HEK293 (cell line): ENCODE measurements around the gene MAN1C1.
A peak's percentile ranks its signal among the peaks of the same experiment; 100 is the strongest.

Experiments used
- CTCF ChIA-PET: fragments of 350-600 bp; formaldehyde crosslinking; extraction: SDS; loops from one replicate; lab custom pipeline; 2021; ENCODE audit warnings: antibody characterized with exemption; lab: Yijun Ruan, JAX
- POLR2A ChIA-PET: fragments of 300-600 bp; formaldehyde crosslinking; extraction: SDS; loops from one replicate; lab custom pipeline; 2020; ENCODE audit warnings: antibody characterized with exemption, inconsistent platforms; lab: Yijun Ruan, JAX
- H3K27ac ChIP-seq: fragments of 200-500 bp; sonication (Bioruptor generic); 2 replicates; pipeline ENCODE4 v1.5.1; 2014; ENCODE audit warnings: low read depth, low read length, control low read depth, inconsistent platforms; ENCODE audit errors: extremely low read depth
- H3K36me3 ChIP-seq, 2 experiments: fragments of 200-500 bp in 1 of 2; sonication (Bioruptor generic) in 1 of 2; 1 replicate in 1 of 2; 2 replicates in 1 of 2; pipeline ENCODE4 v1.5.1; 2014 to 2017; ENCODE audit warnings: inconsistent platforms in 2 of 2, low read length in 2 of 2; ENCODE audit not compliant: control insufficient read depth in 2 of 2, insufficient read depth in 1 of 2
- H3K4me1 ChIP-seq: fragments of 200-500 bp; sonication (Bioruptor generic); 2 replicates; pipeline ENCODE4 v1.5.1; 2014; ENCODE audit warnings: mild to moderate bottlenecking, low read length, inconsistent platforms; ENCODE audit not compliant: control insufficient read depth, insufficient read depth
- H3K4me3 ChIP-seq: 2 replicates; pipeline ENCODE4 v1.5.1; 2011; ENCODE audit warnings: low read depth, mild to moderate bottlenecking, control low read depth, low read length, moderate library complexity
- H3K9me3 ChIP-seq: fragments of 200-500 bp; sonication (Bioruptor generic); 2 replicates; pipeline ENCODE4 v1.5.1; 2014; ENCODE audit warnings: low read depth, low read length, inconsistent platforms; ENCODE audit not compliant: control insufficient read depth, insufficient read depth
- HOXD13 ChIP-seq: sonication (generic); formaldehyde crosslinking; IDR thresholded peaks from 2 replicates; pipeline ENCODE4 v1.8.0; 2022; ENCODE audit warnings: missing genetic modification reagents, borderline replicate concordance
- PRDM6 ChIP-seq: fragments of 450-650 bp; formaldehyde crosslinking; IDR thresholded peaks from 2 replicates; pipeline ENCODE4 v1.5.1; 2017; ENCODE audit warnings: missing biosample characterization, missing genetic modification characterization
- ZFP37 ChIP-seq: fragments of 450-650 bp; formaldehyde crosslinking; IDR thresholded peaks from 2 replicates; pipeline ENCODE4 v1.5.1; 2016; ENCODE audit warnings: missing biosample characterization, missing genetic modification characterization
- ZNF274 ChIP-seq, 2 experiments: fragments of 200-500 bp in 1 of 2; fragments of 450-650 bp in 1 of 2; sonication (Bioruptor generic) in 1 of 2; formaldehyde crosslinking in 1 of 2; IDR thresholded peaks; 2 replicates each; pipeline versions ENCODE4 v1.5.1 to v1.6.1; 2014 to 2016; ENCODE audit warnings: borderline replicate concordance in 1 of 2, inconsistent platforms in 1 of 2, low read length in 1 of 2, missing biosample characterization in 1 of 2, missing genetic modification characterization in 1 of 2
- ZNF292 ChIP-seq: fragments of 450-650 bp; formaldehyde crosslinking; IDR thresholded peaks from 2 replicates; pipeline ENCODE4 v1.5.1; 2016; ENCODE audit warnings: low read depth, missing biosample characterization, missing genetic modification characterization, borderline replicate concordance
- ZNF48 ChIP-seq: fragments of 450-650 bp; formaldehyde crosslinking; IDR thresholded peaks from 2 replicates; pipeline ENCODE4 v1.5.1; 2016; ENCODE audit warnings: missing biosample characterization, missing genetic modification characterization
- ZNF501 ChIP-seq: fragments of 450-650 bp; formaldehyde crosslinking; IDR thresholded peaks from 2 replicates; pipeline ENCODE4 v1.5.1; 2016; ENCODE audit warnings: missing biosample characterization, missing genetic modification characterization
- ZNF621 ChIP-seq: fragments of 450-650 bp; formaldehyde crosslinking; IDR thresholded peaks from 2 replicates; pipeline ENCODE4 v1.5.1; 2017; ENCODE audit warnings: missing biosample characterization, missing genetic modification characterization
- ZNF623 ChIP-seq: fragments of 450-650 bp; formaldehyde crosslinking; IDR thresholded peaks from 2 replicates; pipeline ENCODE4 v1.5.1; 2016; ENCODE audit warnings: missing biosample characterization, missing genetic modification characterization
- ZNF777 ChIP-seq: fragments of 450-650 bp; formaldehyde crosslinking; IDR thresholded peaks from 2 replicates; pipeline ENCODE4 v1.5.1; 2017; ENCODE audit warnings: missing biosample characterization, missing genetic modification characterization, borderline replicate concordance
- TF ChIP-seq, protein P1 (sequence below): fragments of 450-650 bp; formaldehyde crosslinking; IDR thresholded peaks from 2 replicates; pipeline ENCODE4 v1.5.1; 2017; ENCODE audit warnings: missing biosample characterization, missing genetic modification characterization
- TF ChIP-seq, protein P2 (sequence below): fragments of 450-650 bp; formaldehyde crosslinking; IDR thresholded peaks from 2 replicates; pipeline ENCODE4 v1.5.1; 2016; ENCODE audit warnings: missing biosample characterization, missing genetic modification characterization
- TF ChIP-seq, protein P3 (sequence below): fragments of 450-650 bp; formaldehyde crosslinking; IDR thresholded peaks from 2 replicates; pipeline ENCODE4 v1.5.0; 2017; ENCODE audit warnings: missing biosample characterization, missing genetic modification characterization, borderline replicate concordance
- TF ChIP-seq, protein P4 (sequence below): fragments of 450-650 bp; formaldehyde crosslinking; IDR thresholded peaks from 2 replicates; pipeline ENCODE4 v1.5.1; 2016; ENCODE audit warnings: missing biosample characterization, missing genetic modification characterization

The MAN1C1 gene

DNA sequence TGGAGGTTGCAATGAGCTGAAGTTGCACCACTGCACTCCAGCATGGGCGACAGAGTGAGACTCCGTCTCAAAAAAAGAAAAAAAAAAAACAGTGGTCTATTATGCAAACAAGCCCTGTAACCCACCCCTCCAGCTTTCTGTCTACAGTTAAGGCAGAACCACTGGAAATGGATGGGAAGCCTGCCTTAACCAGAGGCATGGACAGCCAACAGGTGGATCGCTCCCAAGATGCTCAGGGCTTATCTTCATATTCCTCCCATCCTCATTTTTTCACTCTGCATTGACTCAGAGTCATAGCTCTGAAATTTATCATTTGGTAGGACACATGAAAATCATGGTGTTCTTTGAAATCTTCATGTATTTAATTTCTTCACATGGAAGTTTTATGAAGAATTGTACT lies 211.9 kb downstream of the MAN1C1 start (continued):
- TF ChIP-seq PRDM6 (tag by site-specific recombination) (no peak), ZFP37 (tag by site-specific recombination) (no peak), HOXD13 (CRISPR knock-in tag) (no peak), ZNF48 (no peak), ZNF621 (tag by site-specific recombination) (no peak), ZNF274 (IDR thresholded peaks at IDR 0.05; ENCODE audit: low read length) (no peak), ZNF274 (tag by site-specific recombination; IDR thresholded peaks at IDR 0.05; ENCODE audit: borderline replicate concordance) (no peak)
- TF ChIP-seq, protein P1, sequence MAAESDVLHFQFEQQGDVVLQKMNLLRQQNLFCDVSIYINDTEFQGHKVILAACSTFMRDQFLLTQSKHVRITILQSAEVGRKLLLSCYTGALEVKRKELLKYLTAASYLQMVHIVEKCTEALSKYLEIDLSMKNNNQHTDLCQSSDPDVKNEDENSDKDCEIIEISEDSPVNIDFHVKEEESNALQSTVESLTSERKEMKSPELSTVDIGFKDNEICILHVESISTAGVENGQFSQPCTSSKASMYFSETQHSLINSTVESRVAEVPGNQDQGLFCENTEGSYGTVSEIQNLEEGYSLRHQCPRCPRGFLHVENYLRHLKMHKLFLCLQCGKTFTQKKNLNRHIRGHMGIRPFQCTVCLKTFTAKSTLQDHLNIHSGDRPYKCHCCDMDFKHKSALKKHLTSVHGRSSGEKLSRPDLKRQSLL (tag by site-specific recombination): no peak

DNA sequence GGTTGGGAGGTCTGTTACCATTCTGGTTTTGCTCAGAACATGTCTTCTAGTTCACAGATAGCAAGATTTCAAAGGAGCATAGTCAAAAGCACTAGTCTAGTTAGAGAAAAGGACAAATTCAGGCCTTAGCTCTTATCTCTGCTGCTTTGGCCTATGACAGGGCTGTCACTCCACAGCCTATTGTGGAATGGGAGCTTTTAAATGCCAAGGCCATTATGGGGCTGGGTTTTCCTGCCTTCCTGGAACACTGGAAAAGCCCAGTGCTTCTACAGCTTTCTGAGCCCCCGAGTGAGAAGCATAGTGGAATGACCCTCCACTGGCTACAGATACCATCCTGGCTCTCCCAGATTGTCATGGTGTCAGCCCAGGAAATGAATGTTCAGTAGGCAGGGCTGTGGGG lies 212.5 kb downstream of the MAN1C1 start:
- Histone ChIP-seq H3K4me3 (no peak overlapping the region), H3K4me1 (no peaks in the 10 kb centered on the region), H3K36me3 (peaks cover 19 to 96% of the 10 kb centered on the region in 2 experiments), H3K9me3 (no peaks in the 10 kb centered on the region), H3K27ac (no peak overlapping the region)
- ChIA-PET POLR2A (interaction anchor here (1.3 kb wide), 1 partner anchor 9 kb away, joined by 5 read pairs; the partner anchor contains the start of gene MTFR1L), CTCF (interaction anchor here (0.8 kb wide), 1 partner anchor 67 kb away, joined by 3 read pairs; no protein-coding TSS in a partner anchor)
- TF ChIP-seq, protein P2, sequence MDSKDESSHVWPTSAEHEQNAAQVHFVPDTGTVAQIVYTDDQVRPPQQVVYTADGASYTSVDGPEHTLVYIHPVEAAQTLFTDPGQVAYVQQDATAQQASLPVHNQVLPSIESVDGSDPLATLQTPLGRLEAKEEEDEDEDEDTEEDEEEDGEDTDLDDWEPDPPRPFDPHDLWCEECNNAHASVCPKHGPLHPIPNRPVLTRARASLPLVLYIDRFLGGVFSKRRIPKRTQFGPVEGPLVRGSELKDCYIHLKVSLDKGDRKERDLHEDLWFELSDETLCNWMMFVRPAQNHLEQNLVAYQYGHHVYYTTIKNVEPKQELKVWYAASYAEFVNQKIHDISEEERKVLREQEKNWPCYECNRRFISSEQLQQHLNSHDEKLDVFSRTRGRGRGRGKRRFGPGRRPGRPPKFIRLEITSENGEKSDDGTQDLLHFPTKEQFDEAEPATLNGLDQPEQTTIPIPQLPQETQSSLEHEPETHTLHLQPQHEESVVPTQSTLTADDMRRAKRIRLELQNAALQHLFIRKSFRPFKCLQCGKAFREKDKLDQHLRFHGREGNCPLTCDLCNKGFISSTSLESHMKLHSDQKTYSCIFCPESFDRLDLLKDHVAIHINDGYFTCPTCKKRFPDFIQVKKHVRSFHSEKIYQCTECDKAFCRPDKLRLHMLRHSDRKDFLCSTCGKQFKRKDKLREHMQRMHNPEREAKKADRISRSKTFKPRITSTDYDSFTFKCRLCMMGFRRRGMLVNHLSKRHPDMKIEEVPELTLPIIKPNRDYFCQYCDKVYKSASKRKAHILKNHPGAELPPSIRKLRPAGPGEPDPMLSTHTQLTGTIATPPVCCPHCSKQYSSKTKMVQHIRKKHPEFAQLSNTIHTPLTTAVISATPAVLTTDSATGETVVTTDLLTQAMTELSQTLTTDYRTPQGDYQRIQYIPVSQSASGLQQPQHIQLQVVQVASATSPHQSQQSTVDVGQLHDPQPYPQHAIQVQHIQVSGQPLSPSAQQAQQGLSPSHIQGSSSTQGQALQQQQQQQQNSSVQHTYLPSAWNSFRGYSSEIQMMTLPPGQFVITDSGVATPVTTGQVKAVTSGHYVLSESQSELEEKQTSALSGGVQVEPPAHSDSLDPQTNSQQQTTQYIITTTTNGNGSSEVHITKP (tag by site-specific recombination): 0 out of 2 replicates have a peak, but pooled peaks have one; percentile 12
- TF ChIP-seq ZNF292: no peak

DNA sequence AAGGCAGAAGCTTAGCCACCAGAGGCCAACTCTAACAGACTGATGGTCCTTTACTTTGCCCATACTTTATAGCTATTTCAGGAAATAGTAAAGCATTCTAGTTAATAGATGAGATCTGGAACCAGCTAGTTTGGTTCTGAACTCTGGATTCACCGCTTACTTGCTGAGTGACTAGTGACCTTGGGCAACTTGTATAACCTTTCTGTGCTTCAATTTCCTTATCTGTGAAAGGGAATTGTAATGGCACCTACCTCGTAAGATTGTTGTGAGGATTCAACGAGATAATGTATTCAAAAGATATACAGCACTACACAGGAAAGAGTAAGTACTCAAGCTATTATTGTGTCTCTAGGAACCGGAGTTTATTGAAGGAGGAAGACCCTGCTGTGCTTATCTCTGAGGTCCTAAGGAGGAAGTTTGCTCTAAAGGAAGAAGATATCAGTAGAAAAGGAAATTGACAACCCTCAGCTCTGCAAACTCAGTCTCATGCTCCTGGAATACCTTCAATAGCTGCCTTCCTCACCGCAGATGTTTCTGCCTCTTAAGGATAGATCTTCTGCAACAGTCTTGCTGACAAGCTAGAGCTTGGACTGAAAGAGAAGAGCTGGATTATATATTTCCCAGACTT lies 215.1 kb downstream of the MAN1C1 start:
- TF ChIP-seq ZNF501 (tag by site-specific recombination) (no peak), ZNF777 (tag by site-specific recombination) (no peak), ZNF623 (tag by site-specific recombination) (no peak)
- TF ChIP-seq, protein P3, sequence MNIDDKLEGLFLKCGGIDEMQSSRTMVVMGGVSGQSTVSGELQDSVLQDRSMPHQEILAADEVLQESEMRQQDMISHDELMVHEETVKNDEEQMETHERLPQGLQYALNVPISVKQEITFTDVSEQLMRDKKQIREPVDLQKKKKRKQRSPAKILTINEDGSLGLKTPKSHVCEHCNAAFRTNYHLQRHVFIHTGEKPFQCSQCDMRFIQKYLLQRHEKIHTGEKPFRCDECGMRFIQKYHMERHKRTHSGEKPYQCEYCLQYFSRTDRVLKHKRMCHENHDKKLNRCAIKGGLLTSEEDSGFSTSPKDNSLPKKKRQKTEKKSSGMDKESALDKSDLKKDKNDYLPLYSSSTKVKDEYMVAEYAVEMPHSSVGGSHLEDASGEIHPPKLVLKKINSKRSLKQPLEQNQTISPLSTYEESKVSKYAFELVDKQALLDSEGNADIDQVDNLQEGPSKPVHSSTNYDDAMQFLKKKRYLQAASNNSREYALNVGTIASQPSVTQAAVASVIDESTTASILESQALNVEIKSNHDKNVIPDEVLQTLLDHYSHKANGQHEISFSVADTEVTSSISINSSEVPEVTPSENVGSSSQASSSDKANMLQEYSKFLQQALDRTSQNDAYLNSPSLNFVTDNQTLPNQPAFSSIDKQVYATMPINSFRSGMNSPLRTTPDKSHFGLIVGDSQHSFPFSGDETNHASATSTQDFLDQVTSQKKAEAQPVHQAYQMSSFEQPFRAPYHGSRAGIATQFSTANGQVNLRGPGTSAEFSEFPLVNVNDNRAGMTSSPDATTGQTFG (tag by site-specific recombination): no peak
- TF ChIP-seq, protein P4, sequence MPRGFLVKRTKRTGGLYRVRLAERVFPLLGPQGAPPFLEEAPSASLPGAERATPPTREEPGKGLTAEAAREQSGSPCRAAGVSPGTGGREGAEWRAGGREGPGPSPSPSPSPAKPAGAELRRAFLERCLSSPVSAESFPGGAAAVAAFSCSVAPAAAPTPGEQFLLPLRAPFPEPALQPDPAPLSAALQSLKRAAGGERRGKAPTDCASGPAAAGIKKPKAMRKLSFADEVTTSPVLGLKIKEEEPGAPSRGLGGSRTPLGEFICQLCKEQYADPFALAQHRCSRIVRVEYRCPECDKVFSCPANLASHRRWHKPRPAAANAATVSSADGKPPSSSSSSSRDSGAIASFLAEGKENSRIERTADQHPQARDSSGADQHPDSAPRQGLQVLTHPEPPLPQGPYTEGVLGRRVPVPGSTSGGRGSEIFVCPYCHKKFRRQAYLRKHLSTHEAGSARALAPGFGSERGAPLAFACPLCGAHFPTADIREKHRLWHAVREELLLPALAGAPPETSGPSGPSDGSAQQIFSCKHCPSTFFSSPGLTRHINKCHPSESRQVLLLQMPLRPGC (tag by site-specific recombination): no peak
- TF ChIP-seq, all 188 proteins: peak for 0
- Histone ChIP-seq H3K4me3 (no peak overlapping the region), H3K4me1 (no peaks in the 10 kb centered on the region), H3K27ac (no peak overlapping the region), H3K9me3 (no peaks in the 10 kb centered on the region), H3K36me3 (peaks cover 19 to 100% of the 10 kb centered on the region in 2 experiments)
- POLR2A ChIA-PET: interaction anchor here (1.0 to 1.3 kb wide), 3 partner anchors 10 to 584 kb away, joined by 3 to 4 read pairs (median 3); partner anchors contain the start of genes PAFAH2 and RSRP1
- CTCF ChIA-PET: interaction anchor here (0.5 to 0.6 kb wide), 3 partner anchors 51 to 654 kb away, joined by 3 to 4 read pairs (median 3); no protein-coding TSS in a partner anchor
